ENCODE results near the gene RAPGEF1. TPM values are rescaled to one million over a fixed set of nuclear protein-coding genes. Genes with fewer than 3 reads are reported as not detected.

RAPGEF1 gene
- total RNA-seq, 1 experiment from 2014 or later = 55.6 TPM

- H2AK5ac ChIP-seq (ENCODE audit: insufficient read length, low read length) = no peak overlapping the region
- no peak overlapping the region for H4K5ac ChIP-seq (ENCODE audit: insufficient read length, low read depth, low read length)
- no CpG with 5 or more reads among the region's 14 CpGs for WGBS (ENCODE audit: extremely low coverage, insufficient read length, low lambda C conversion rate)
- no peaks in the 10 kb centered on the region for H3K79me2 ChIP-seq (ENCODE audit: insufficient read depth, low read length)
- Mint-ChIP-seq H3K4me3 (no peak overlapping the region), H3K4me1 (peaks cover 0 to 2% of the 10 kb centered on the region in 2 experiments; a peak in 2 of 4 replicates), H3K9me3 (no peaks in the 10 kb centered on the region), H3K27me3 (ENCODE audit: low read depth) (no peaks in the 10 kb centered on the region), H3K27ac (no peak overlapping the region; a peak in 1 of 7 replicates), H3K36me3 (ENCODE audit: insufficient read depth in 1 of 3, low read depth in 3 of 3) (peaks cover 12 to 57% (median 27%) of the 10 kb centered on the region in 3 experiments; a peak in 6 of 7 replicates)
- no peak overlapping the region for H2BK20ac ChIP-seq (ENCODE audit: low read depth, low read length, poor library complexity, severe bottlenecking)
- no peak overlapping the region for H2BK120ac ChIP-seq (ENCODE audit: low read depth, low read length, poor library complexity, severe bottlenecking)
- H3K23ac ChIP-seq (ENCODE audit: insufficient read length, low read depth, low read length) = no peak overlapping the region
- no peaks in the 10 kb centered on the region for H4K20me1 ChIP-seq (ENCODE audit: control insufficient read depth, insufficient read depth, insufficient read length)
- no peak overlapping the region for H3K14ac ChIP-seq (ENCODE audit: insufficient read depth, low read length)
- no peaks in the 10 kb centered on the region for H3K4me1 ChIP-seq (ENCODE audit: insufficient read depth, low read length)
- H3K23me2 ChIP-seq (ENCODE audit: insufficient read length, low read depth, low read length, poor library complexity, severe bottlenecking) = no peaks in the 10 kb centered on the region
- no peak overlapping the region for H4K91ac ChIP-seq (ENCODE audit: insufficient read length, low read depth, low read length)
- H3K4me2 ChIP-seq (ENCODE audit: insufficient read depth, insufficient read length, low read length) = no peak overlapping the region
- no peak overlapping the region for H3K27ac ChIP-seq (ENCODE audit: insufficient read length, low read depth, low read length)
- H3K79me1 ChIP-seq (ENCODE audit: insufficient read depth, low read depth, low read length, poor library complexity, severe bottlenecking) = no peaks in the 10 kb centered on the region
- no peak overlapping the region for H2AFZ ChIP-seq (ENCODE audit: low read length)
- TF ChIP-seq CTCF (conservative IDR thresholded peaks at IDR 0.05) = no peak
- no peak overlapping the region for H2BK15ac ChIP-seq (ENCODE audit: low read depth, low read length)
- no peak for DNase-seq
- no peak overlapping the region for H3K18ac ChIP-seq (ENCODE audit: insufficient read length, low read depth, low read length)
- H4K8ac ChIP-seq (replicated peaks; ENCODE audit: insufficient read length, low read depth, low read length) = no peak overlapping the region
- H3K27me3 ChIP-seq (ENCODE audit: insufficient read depth, low read length) = no peaks in the 10 kb centered on the region
- H2BK5ac ChIP-seq (ENCODE audit: insufficient read length, low read length) = no peak overlapping the region
- no peaks in the 10 kb centered on the region for H3K9me3 ChIP-seq (ENCODE audit: control insufficient read depth, low read depth, low read length)
- no peak overlapping the region for H3K56ac ChIP-seq (ENCODE audit: insufficient read length, low read depth, low read length)
- H3K4ac ChIP-seq (ENCODE audit: low read depth, low read length) = no peak overlapping the region
- H3T11ph ChIP-seq (ENCODE audit: low read length) = no peak overlapping the region
- H3K9ac ChIP-seq (ENCODE audit: extremely low read depth, insufficient read length, low read length) = no peak overlapping the region
- no peak overlapping the region for H2BK12ac ChIP-seq (ENCODE audit: insufficient read length, low read depth, low read length)
Observed at GRCh38 chr9:131587906-131588305, 152.0 kb downstream of the RAPGEF1 start.

Measured in H9 (cell line).